H1 (cell line): ENCODE results near the gene TUBGCP6. TPM values are rescaled to one million over a fixed set of nuclear protein-coding genes. Genes with fewer than 3 reads are reported as not detected.

Source experiments
- CTCF ChIA-PET: fragments of 300-600 bp; sonication (Branson Sonifier 250); formaldehyde crosslinking; loops from one replicate; lab custom pipeline; 2021; ENCODE audit not compliant: partially characterized antibody; lab: Charles Lee
- POLR2A ChIA-PET: fragments of 300-600 bp; sonication (Branson Sonifier 250); formaldehyde crosslinking; loops from one replicate; lab custom pipeline; 2021; ENCODE audit warnings: inconsistent platforms; ENCODE audit not compliant: partially characterized antibody; lab: Charles Lee
- DNase-seq, 2 experiments: peaks; one replicate each; pipeline versions ENCODE4 v3.0.0 to v3.0.0-alpha.2; 2010 to 2022; ENCODE audit warnings: low spot score in 2 of 2, low read depth in 1 of 2, mixed read lengths in 1 of 2
- FAIRE-seq: peaks from 2 replicates; lab custom pipeline; 2011; peaks lifted over from hg19 to GRCh38; lab: Jason Lieb, UNC
- H2AFZ ChIP-seq: 2 replicates; pipeline ENCODE4 v1.8.1; 2012; ENCODE audit warnings: low read length, inconsistent platforms
- H2AK5ac ChIP-seq: 2 replicates; pipeline ENCODE4 v1.6.1; 2013; ENCODE audit warnings: low read depth, low read length
- H2BK120ac ChIP-seq: replicated peaks from 2 replicates; pipeline ENCODE3; 2013; ENCODE audit warnings: low read depth, low read length, inconsistent platforms
- H2BK12ac ChIP-seq: 2 replicates; pipeline ENCODE4 v1.6.1; 2013; ENCODE audit warnings: low read depth, low read length
- H2BK15ac ChIP-seq: 2 replicates; pipeline ENCODE4 v1.6.1; 2013; ENCODE audit warnings: low read length
- H2BK20ac ChIP-seq: 2 replicates; pipeline ENCODE4 v1.6.1; 2013; ENCODE audit warnings: low read length
- H2BK5ac ChIP-seq: 2 replicates; pipeline ENCODE4 v1.6.1; 2013; ENCODE audit warnings: low read depth, low read length
- H3K14ac ChIP-seq: 2 replicates; pipeline ENCODE4 v1.6.1; 2013; ENCODE audit warnings: inconsistent platforms; ENCODE audit not compliant: insufficient read length
- H3K18ac ChIP-seq: 2 replicates; pipeline ENCODE4 v1.6.1; 2013; ENCODE audit warnings: low read length; ENCODE audit errors: extremely low read depth
- H3K23ac ChIP-seq: 2 replicates; pipeline ENCODE4 v1.6.1; 2013; ENCODE audit warnings: inconsistent platforms; ENCODE audit not compliant: insufficient read length
- H3K23me2 ChIP-seq: 2 replicates; pipeline ENCODE4 v1.6.1; 2013; ENCODE audit warnings: low read depth, low read length
- H3K27ac ChIP-seq: 2 replicates; pipeline ENCODE4 v1.6.1; 2011; ENCODE audit warnings: low read depth, low read length, inconsistent platforms
- H3K27me3 ChIP-seq, 4 experiments: replicated peaks in 1 of 4; 1 replicate in 1 of 4; 2 replicates in 3 of 4; pipeline versions ENCODE4 v1.6.1 to v1.8.1; 2011 to 2013; ENCODE audit warnings: low read length in 3 of 4, mild to moderate bottlenecking in 3 of 4, inconsistent platforms in 2 of 4, mixed read lengths in 2 of 4, moderate library complexity in 1 of 4; ENCODE audit not compliant: control insufficient read depth in 3 of 4, insufficient read depth in 3 of 4; ENCODE audit errors: extremely low read depth in 1 of 4
- H3K36me3 ChIP-seq, 4 experiments: 2 replicates each; pipeline versions ENCODE4 v1.6.1 to v1.8.1; 2011 to 2013; ENCODE audit warnings: mild to moderate bottlenecking in 4 of 4, low read length in 3 of 4, moderate library complexity in 2 of 4, control low read depth in 1 of 4, inconsistent platforms in 1 of 4; ENCODE audit not compliant: insufficient read depth in 4 of 4, control insufficient read depth in 2 of 4
- H3K4ac ChIP-seq: replicated peaks from 2 replicates; pipeline ENCODE3; 2013; ENCODE audit warnings: low read length, low read depth, mixed read lengths, inconsistent platforms; ENCODE audit not compliant: insufficient read length
- H3K4me1 ChIP-seq, 4 experiments: replicated peaks in 1 of 4; 1 replicate in 1 of 4; 2 replicates in 3 of 4; pipeline versions ENCODE4 v1.6.1 to v1.8.1; 2011 to 2013; ENCODE audit warnings: low read length in 3 of 4, inconsistent platforms in 2 of 4, mixed read lengths in 1 of 4; ENCODE audit not compliant: insufficient read depth in 4 of 4, control insufficient read depth in 3 of 4
- H3K4me2 ChIP-seq, 2 experiments: 2 replicates each; pipeline versions ENCODE4 v1.6.1 to v1.8.1; 2011 to 2013; ENCODE audit warnings: low read depth in 2 of 2, low read length in 2 of 2, control low read depth in 1 of 2, inconsistent platforms in 1 of 2, mild to moderate bottlenecking in 1 of 2; ENCODE audit not compliant: insufficient read depth in 1 of 2
- H3K4me3 ChIP-seq, 4 experiments: fragments of 200-600, 300-600 bp in 1 of 4; sonication (generic), shearing (Covaris generic), sonication (Bioruptor Twin) in 1 of 4; 2 replicates each; pipeline versions ENCODE4 v1.5.1 to v1.8.1; 2011 to 2016; ENCODE audit warnings: low read length in 4 of 4, low read depth in 3 of 4, control low read depth in 2 of 4, inconsistent platforms in 2 of 4, mild to moderate bottlenecking in 2 of 4, mixed read lengths in 1 of 4, moderate library complexity in 1 of 4; ENCODE audit not compliant: insufficient read depth in 2 of 4; ENCODE audit errors: extremely low read depth in 1 of 4
- H3K56ac ChIP-seq: replicated peaks from 2 replicates; pipeline ENCODE3; 2013; ENCODE audit warnings: low read depth, mild to moderate bottlenecking, mixed read lengths, low read length, inconsistent platforms; ENCODE audit not compliant: insufficient read length
- H3K79me1 ChIP-seq: 2 replicates; pipeline ENCODE4 v1.6.1; 2013; ENCODE audit warnings: low read depth, low read length, control low read depth
- H3K79me2 ChIP-seq, 2 experiments: 2 replicates each; pipeline versions ENCODE4 v1.6.1 to v1.8.1; 2012 to 2013; ENCODE audit warnings: low read length in 2 of 2, mild to moderate bottlenecking in 2 of 2, inconsistent platforms in 1 of 2; ENCODE audit not compliant: insufficient read depth in 2 of 2, control insufficient read depth in 1 of 2
- H3K9ac ChIP-seq, 4 experiments: replicated peaks in 1 of 4; 1 replicate in 1 of 4; 2 replicates in 3 of 4; pipeline versions ENCODE4 v1.6.1 to v1.8.1; 2011 to 2013; ENCODE audit warnings: low read depth in 3 of 4, low read length in 3 of 4, control low read depth in 2 of 4, mild to moderate bottlenecking in 2 of 4, moderate library complexity in 2 of 4, inconsistent platforms in 1 of 4; ENCODE audit errors: extremely low read depth in 1 of 4
- H3K9me3 ChIP-seq, 2 experiments: 2 replicates each; pipeline versions ENCODE4 v1.6.1 to v1.8.1; 2012 to 2013; ENCODE audit warnings: mild to moderate bottlenecking in 2 of 2, moderate library complexity in 2 of 2, control low read depth in 1 of 2, inconsistent platforms in 1 of 2, low read depth in 1 of 2, low read length in 1 of 2, mixed read lengths in 1 of 2; ENCODE audit not compliant: insufficient read depth in 2 of 2
- H4K20me1 ChIP-seq, 2 experiments: replicated peaks in 1 of 2; 2 replicates each; pipeline versions ENCODE3 to v1.8.1; 2011 to 2013; ENCODE audit warnings: inconsistent platforms in 2 of 2, low read length in 2 of 2, mild to moderate bottlenecking in 1 of 2; ENCODE audit not compliant: insufficient read depth in 2 of 2, control insufficient read depth in 1 of 2
- H4K5ac ChIP-seq: 2 replicates; pipeline ENCODE4 v1.6.1; 2013; ENCODE audit warnings: low read length, low read depth, mixed read lengths, inconsistent platforms; ENCODE audit not compliant: insufficient read length
- H4K8ac ChIP-seq: 2 replicates; pipeline ENCODE4 v1.8.0; 2013; ENCODE audit warnings: mild to moderate bottlenecking, moderate library complexity, low read length, inconsistent platforms; ENCODE audit not compliant: insufficient read depth; ENCODE audit errors: extremely low read depth
- H4K91ac ChIP-seq: replicated peaks from 2 replicates; pipeline ENCODE3; 2013; ENCODE audit warnings: low read length, mixed read lengths, inconsistent platforms; ENCODE audit not compliant: insufficient read length
- CBX8 ChIP-seq: fragments of 300-800, 300-1000 bp; sonication (generic); IDR thresholded peaks from 2 replicates; pipeline ENCODE4 v1.7.1; 2016; ENCODE audit warnings: low read depth, low read length, borderline replicate concordance
- CHD2 ChIP-seq: IDR thresholded peaks from 2 replicates; pipeline ENCODE4 v1.6.1; 2012; ENCODE audit warnings: low read length, improper control_type of control experiment
- JUN ChIP-seq: IDR thresholded peaks from 2 replicates; pipeline ENCODE4 v1.6.1; 2011; ENCODE audit warnings: low read depth, mild to moderate bottlenecking, improper control_type of control experiment, low read length
- JUND ChIP-seq: IDR thresholded peaks from 2 replicates; pipeline ENCODE4 v1.6.1; 2011; ENCODE audit warnings: mild to moderate bottlenecking, improper control_type of control experiment, low read length
- NRF1 ChIP-seq: IDR thresholded peaks from 2 replicates; pipeline ENCODE4 v1.6.1; 2011; ENCODE audit warnings: mild to moderate bottlenecking, low read depth, low read length, improper control_type of control experiment
- RNF2 ChIP-seq: fragments of 200-900, 300-1000 bp; sonication (generic); IDR thresholded peaks from 2 replicates; pipeline ENCODE4 v1.7.1; 2016; ENCODE audit warnings: borderline replicate concordance, low read depth, mild to moderate bottlenecking, antibody characterized with exemption, low read length; ENCODE audit not compliant: poor library complexity, severe bottlenecking; ENCODE audit errors: missing control alignments
- SP1 ChIP-seq: IDR thresholded peaks from 2 replicates; pipeline ENCODE4 v1.6.1; 2011; ENCODE audit warnings: low read depth, low read length
- WGBS, 2 experiments: shearing (Covaris generic) in 1 of 2; methylation state at CpG; one replicate each; pipeline versions ENCODE4 v1.1.6 to v1.1.7; 2013 to 2015; ENCODE audit warnings: low lambda C conversion rate in 2 of 2, mixed read lengths in 2 of 2, inconsistent platforms in 1 of 2, low coverage in 1 of 2, missing lambda C conversion rate in 1 of 2; ENCODE audit not compliant: insufficient replicate concordance in 2 of 2, insufficient coverage in 1 of 2, insufficient read length in 1 of 2; ENCODE audit errors: extremely low coverage in 1 of 2, missing lambda C conversion rate in 1 of 2; 5-methylcytosine and 5-hydroxymethylcytosine counted together
- polyA plus RNA-seq, 7 experiments: library from polyadenylated mRNA; depleted of rRNA in 3 of 7; stranded (reverse) in 5 of 7; unstranded in 2 of 7; fragments of >200 nt in 5 of 7; fragments of 200-250 nt in 2 of 7; gene quantifications; 1 replicate in 5 of 7; 2 replicates in 1 of 7; 4 replicates in 1 of 7; pipeline versions ENCODE4 v1.2.1 to v1.2.3, GENCODE V29; 2011 to 2013; ENCODE audit warnings: missing spikeins in 2 of 7, mixed read lengths in 2 of 7
- total RNA-seq: library from RNA; stranded (reverse); fragmentation: NEBNext Ultra II Directional; extraction: Animal tissue kit (Norgen Biotek cat#: 25700); gene quantifications from 2 replicates; pipeline ENCODE4 v1.2.1, GENCODE V29; 2021
- TF ChIP-seq, protein P1 (sequence below): IDR thresholded peaks from 2 replicates; pipeline ENCODE4 v1.6.1; 2012; ENCODE audit warnings: inconsistent platforms

TUBGCP6 gene
- total and polyA plus RNA-seq, 2 of the 8 experiments (the other 6 are each of a cell fraction or from before 2014, with no cell fraction given) = 24.2 to 24.7 TPM

DNA sequence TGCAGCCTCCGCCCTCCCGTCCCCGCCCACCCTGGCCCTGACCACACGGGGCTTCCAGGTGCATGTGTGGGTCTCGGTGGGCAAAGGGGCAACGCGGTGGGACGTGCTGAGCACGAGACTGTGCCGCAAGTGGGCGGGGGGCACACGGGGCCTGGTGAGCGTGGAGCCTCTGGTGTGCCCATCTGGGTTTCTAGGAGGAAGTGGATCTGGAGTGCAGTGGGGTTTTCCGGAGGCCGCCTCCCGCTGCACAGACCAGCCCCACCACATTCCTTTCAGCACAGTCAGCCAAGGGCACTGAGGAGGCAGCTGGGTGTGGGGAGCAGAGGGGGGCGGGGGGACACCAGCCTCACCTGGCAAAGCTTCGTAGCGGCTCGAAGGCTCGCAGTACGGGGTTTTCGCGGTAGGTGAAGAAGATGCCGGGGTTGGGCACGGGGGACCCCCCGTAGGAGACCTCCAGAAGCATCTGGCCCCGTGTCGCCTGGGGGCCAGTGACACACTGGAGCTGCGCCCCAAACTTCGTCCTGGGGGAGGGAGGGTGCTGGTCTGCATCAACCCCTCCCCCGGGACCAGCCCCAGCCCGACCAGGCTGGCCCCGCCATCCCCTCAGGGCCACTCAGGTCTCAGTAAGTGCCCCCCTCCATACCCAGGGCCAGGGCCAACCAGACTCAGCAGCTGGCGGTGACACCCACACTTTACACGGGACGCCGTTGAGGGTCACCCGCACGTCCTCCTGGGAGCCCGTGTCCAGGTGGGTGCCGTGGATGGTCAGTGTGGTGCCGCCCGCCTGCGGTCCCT is 37.7 kb upstream of the TUBGCP6 start:
- H2BK5ac ChIP-seq = no peak overlapping the region
- no peak overlapping the region for H2BK20ac ChIP-seq
- no peak overlapping the region for H3K4me2 ChIP-seq
- no peak overlapping the region for H2BK12ac ChIP-seq
- POLR2A ChIA-PET = interaction anchor here (1.0 to 1.2 kb wide), 3 partner anchors 8 to 26 kb away, joined by 3 to 6 read pairs (median 4); no protein-coding TSS in a partner anchor
- H2AK5ac ChIP-seq = no peak overlapping the region
- no peaks in the 10 kb centered on the region for H3K23me2 ChIP-seq
- H4K8ac ChIP-seq = peak overlapping the region; percentile 68
- peaks cover 0 to 2% (median 0%) of the 10 kb centered on the region in 4 experiments; a peak in 2 of 7 replicates for H3K4me1 ChIP-seq
- H3K23ac ChIP-seq = no peak overlapping the region
- CTCF ChIA-PET = interaction anchor here (1.7 to 1.9 kb wide), 2 partner anchors 10 to 58 kb away, joined by 3 to 6 read pairs; no protein-coding TSS in a partner anchor
- no peak for FAIRE-seq
- H3K9ac ChIP-seq = no peak overlapping the region
- no peak overlapping the region for H2AFZ ChIP-seq
- 91% methylated on average over 37 of the region's 45 CpGs; no CpG with 5 or more reads in 1 of the 2 experiments for WGBS, 2 experiments
- no peak overlapping the region for H3K18ac ChIP-seq
- H3K4ac ChIP-seq = no peak overlapping the region
- H3K79me1 ChIP-seq = no peaks in the 10 kb centered on the region
- peaks cover 23 to 86% (median 37%) of the 10 kb centered on the region in 4 experiments for H3K36me3 ChIP-seq
- no peak overlapping the region for H3K14ac ChIP-seq
- H3K9me3 ChIP-seq = peaks cover 0 to under 1% of the 10 kb centered on the region in 2 experiments; a peak in 1 of 4 replicates
- H3K4me3 ChIP-seq = no peak overlapping the region
- no peak overlapping the region for H3K56ac ChIP-seq
- TF ChIP-seq CHD2 = no peak
- TF ChIP-seq NRF1 = no peak
- TF ChIP-seq, protein P1, sequence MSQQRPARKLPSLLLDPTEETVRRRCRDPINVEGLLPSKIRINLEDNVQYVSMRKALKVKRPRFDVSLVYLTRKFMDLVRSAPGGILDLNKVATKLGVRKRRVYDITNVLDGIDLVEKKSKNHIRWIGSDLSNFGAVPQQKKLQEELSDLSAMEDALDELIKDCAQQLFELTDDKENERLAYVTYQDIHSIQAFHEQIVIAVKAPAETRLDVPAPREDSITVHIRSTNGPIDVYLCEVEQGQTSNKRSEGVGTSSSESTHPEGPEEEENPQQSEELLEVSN = no peak
- TF ChIP-seq CBX8 = no peak
- TF ChIP-seq RNF2 = no peak
- TF ChIP-seq SP1 = no peak
- peak; percentile 23; the same call in 1 of the 2 replicates for TF ChIP-seq JUN
- TF ChIP-seq JUND = peak; percentile 62; the same call in 1 of the 2 replicates
- H4K91ac ChIP-seq = no peak overlapping the region
- no peak overlapping the region for H4K5ac ChIP-seq
- DNase-seq = no peak
- H3K27ac ChIP-seq = peak overlapping the region; percentile 24; the same call in 1 of the 2 replicates
- H2BK15ac ChIP-seq = no peak overlapping the region
- no peak overlapping the region for H2BK120ac ChIP-seq
- H3K79me2 ChIP-seq = no peaks in the 10 kb centered on the region
- no peaks in the 10 kb centered on the region for H3K27me3 ChIP-seq
- H4K20me1 ChIP-seq = peaks cover 0 to 12% of the 10 kb centered on the region in 2 experiments
